NCI-H82 (cell line): Measurements from ENCODE around the gene KLF14.
"Not testable (repeated sequence)": the region's sequence is repeated elsewhere in the genome, so short reads cannot be mapped to it uniquely, and the experiment has no call there.

Experiments
- DNase-seq: peaks from one replicate; lab custom pipeline; 2025; lab: John Stamatoyannopoulos, UW

KLF14 gene

GRCh38 chr7:130733931-130734814, at the start of gene KLF14:
Gene KLF14, minus strand, starts transcription at chr7:130734207. Its CDS starts 174 bp downstream, at chr7:130734033.
- peak; percentile 47 for DNase-seq

GRCh38 chr7:130781346-130781745, 47.3 kb upstream of the KLF14 start:
- DNase-seq, result no peak

- no peak for DNase-seq
Measured at GRCh38 chr7:130777426-130777825, 43.4 kb upstream of the KLF14 start.

- not testable (repeated sequence) for DNase-seq
Measured at GRCh38 chr7:130772456-130772855, 38.4 kb upstream of the KLF14 start.

DNA sequence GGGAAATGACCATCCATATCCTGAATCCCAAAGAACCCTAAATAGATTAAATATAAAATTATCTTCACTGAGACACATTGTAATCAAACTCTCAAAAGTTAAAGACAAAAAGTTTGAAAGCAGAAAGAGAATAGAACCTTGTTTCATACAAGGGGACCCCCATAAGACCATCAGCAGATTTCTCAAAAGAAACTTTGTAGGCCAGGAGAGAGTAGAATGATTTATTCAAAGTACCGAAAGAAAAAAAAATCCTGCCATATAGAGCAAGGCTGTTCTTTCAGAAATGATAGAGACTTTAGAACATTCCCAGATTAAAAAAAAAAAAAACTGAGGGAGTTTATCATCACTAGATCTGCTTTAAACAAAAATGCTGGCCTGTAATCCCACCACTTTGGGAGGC, 34.8 kb upstream of the KLF14 start:
- no peak for DNase-seq

DNA sequence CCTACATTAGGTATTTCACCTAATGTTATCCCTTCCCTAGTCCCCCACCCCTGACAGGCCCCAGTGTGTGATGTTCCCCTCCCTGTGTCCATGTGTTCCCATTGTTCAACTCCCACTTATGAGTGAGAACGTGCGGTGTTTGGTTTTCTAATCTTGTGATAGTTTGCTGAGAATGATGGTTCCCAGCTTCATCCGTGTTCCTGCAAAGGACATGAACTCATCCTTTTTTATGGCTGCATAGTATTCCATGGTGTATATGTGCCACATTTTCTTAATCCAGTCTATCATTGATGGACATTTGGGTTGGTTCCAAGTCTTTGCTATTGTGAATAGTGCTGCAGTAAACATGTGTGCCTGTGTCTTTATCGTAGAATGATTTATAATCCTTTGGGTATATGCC, 30.6 kb upstream of the KLF14 start:
- DNase-seq, result not testable (repeated sequence)

GRCh38 chr7:130758429-130759056, 24.5 kb upstream of the KLF14 start:
- DNase-seq, result peak; percentile 63

- no peak for DNase-seq
Measured at GRCh38 chr7:130756316-130756715, 22.3 kb upstream of the KLF14 start.

- no peak for DNase-seq
Measured at GRCh38 chr7:130752424-130752823, 18.4 kb upstream of the KLF14 start.

DNA sequence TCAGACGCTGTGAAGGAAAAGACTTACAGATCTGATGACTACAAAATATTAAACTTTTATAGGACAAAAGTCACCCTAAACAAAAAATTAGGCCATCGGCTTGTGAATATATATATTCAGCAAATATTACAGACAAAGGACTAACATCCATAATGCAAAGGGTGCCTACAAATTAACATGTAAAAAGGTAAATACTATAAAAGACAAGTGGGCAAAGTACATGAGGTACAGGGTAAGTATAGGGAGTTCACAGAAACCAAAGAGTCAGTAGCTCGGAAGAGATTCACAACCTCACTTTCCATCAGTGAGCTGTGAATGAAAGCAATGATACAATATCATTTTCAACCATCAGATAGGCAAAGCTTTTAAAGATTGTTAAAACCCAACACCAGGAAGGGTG, 16.7 kb upstream of the KLF14 start:
- DNase-seq, result no peak

DNA sequence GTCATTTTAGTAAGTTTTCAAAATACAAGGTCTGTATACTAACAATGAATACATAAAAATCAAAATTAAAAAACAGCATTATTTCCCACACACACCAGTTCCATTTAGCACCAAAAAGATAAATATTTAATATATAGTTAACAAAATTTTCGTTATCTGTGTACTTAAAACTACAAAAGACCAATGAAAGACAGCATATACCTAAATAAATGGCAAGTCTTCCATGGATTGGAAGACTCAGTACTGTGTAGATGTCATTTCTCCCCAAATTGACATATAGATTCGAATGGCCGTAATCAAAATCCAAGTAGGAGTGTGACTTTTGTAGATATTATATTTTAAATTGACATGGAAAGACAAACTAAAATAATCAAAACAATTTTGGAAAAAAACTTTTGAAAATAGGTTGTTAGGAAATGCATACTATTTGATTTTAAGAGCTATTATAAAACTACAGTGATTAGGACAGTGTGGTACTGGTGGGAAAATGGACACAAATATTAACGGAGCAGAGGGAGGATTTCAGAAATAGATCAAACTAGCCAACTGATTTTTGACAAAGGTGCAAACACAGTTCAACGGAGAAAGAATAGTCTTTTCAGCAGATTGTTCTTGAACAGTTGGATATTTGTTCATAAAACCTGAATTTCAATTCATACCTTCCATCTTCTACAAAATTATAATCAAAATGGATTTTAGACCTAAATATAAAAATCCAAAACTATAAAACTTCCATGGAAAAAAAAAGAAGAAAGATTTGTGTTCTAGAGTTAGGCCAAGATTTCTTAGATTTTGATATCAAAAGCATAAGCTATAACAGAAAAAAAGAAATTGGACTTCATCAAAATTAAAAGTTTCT, 14.8 kb upstream of the KLF14 start:
- no peak for DNase-seq

DNA sequence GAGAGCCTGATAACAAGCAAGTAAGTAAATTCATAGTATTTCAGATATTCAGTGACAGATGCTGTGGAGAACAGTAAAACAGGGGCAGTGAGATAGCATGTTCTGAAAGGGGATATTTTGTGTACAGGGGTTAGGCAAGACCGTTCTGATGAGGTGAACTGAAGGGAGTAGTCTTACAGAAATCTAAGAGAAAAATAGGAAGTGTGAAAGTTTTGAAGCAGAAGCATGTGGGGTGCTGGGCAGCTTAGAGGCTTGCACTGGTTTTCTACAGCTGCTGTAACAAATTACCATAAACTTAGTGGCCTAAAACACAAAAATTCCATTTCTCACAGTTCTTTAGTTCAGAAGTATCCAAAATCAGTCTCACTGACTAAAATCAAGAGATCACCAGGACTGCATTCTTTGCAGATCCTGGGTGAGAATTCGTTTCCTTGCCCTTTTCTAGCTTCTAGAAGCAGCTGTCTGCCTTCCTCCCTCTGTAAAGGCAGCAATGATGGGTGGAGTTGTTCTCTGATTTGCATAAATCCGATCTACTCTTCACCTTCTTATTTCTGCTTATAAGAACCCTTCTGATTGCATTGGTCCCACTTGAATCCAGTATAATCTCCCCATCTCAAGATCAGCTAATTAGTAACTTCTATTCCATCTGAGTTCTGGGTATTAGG, 7.5 kb upstream of the KLF14 start:
- peak; percentile 61 for DNase-seq

- DNase-seq, result no peak
Measured at GRCh38 chr7:130740606-130741005, 6.6 kb upstream of the KLF14 start.

- DNase-seq, result peak; percentile 5
Measured at GRCh38 chr7:130736298-130736900, 2.4 kb upstream of the KLF14 start.

GRCh38 chr7:130734815-130735716, 1.1 kb upstream of the KLF14 start:
- peak; percentile 29 for DNase-seq

DNA sequence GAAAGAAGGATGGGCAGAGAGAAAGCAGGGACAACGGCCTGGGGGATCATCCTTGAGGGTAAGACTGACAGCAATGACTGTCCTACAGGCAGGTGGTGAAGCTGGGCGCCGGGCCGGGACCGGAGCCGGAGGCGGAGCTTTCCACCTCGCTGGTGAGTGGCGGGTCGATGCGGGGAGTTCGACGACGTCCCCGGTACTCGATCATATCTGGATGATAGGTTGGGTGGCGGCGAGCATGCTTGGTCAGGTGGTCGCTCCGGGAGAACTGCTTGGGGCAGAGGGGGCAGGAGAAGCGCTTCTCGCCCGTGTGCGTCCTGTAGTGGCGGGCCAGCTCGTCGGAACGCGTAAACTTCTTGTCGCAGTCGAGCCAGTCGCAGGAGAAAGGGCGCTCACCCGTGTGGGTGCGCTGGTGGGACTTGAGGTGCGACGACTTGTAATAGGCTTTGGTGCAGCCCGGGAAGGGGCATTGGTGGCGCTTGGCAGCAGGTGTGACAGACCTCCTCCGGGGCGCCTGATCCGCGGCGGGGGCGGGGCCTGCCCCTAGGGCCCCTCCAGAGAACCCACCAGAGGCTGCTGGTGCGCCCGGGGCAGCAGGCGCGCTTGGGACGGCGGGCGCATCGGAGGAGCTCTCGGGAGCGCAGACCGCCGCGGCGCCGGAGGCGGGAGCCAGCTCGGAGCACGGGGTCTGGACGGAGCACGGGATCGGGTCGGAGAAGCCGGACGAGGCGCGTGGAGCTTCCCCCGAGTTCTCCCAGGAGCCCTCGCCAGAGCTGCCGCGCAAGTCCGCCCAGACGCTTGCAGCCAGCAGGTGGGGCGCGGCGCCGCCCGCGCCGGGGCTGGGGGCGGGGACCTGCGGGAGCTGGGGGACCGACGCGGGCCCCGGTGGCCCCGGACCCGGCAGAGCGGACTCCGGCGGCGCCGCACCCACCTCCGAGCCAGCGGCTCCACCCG, 752 bp downstream of the KLF14 start:
- DNase-seq, result peak; percentile 62

- DNase-seq, result no peak
Measured at GRCh38 chr7:130723784-130724183, 10.2 kb downstream of the KLF14 start.

DNA sequence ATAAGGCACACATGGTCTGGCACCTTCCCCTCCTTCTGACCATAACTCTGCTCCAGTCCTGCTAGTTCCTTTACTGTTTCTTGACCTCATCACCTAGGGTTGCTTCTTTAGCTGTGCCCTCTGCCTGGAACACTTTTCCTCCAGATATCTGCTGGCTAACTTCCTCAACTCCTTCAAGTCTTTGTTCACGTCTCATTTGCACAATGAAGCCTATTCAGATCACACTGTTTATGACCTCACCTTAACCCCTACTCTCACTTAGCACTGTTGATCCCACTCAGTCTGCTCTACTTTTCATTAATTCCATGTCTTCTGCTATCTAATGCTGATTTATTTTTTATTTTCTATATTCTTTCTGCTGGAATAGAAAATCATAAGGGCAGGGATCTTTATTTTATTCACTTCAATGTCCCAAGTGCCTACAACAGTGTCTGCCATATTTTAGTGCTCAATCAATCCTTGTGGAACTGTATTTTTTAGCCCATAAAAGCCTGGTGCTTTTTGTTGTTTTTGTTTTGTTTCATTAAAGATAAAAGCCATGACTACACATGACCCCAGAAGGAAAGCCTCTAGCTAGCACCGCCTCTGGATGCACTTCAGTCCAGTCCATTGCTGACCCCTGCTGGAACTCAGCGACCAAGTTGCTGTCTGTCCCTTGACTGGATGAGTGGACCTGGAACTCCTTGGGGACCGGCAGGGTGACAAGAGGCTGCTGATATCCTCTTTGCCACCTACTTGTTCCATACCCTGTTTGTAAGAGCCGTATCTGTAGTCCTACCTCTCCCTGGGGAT, 12.3 kb downstream of the KLF14 start:
- DNase-seq, result peak; percentile 70
